HUES64 (cell line): ENCODE measurements around the gene RNF121.

Experiments used
- H3K27ac ChIP-seq: 2 replicates; pipeline ENCODE4 v1.7.0; 2013; ENCODE audit warnings: low read depth, low read length, inconsistent platforms
- H3K27me3 ChIP-seq: 2 replicates; pipeline ENCODE4 v1.6.1; 2013; ENCODE audit warnings: mild to moderate bottlenecking, low read length; ENCODE audit not compliant: insufficient read depth
- H3K36me3 ChIP-seq: 2 replicates; pipeline ENCODE4 v1.6.1; 2013; ENCODE audit warnings: mild to moderate bottlenecking, low read length; ENCODE audit not compliant: insufficient read depth
- H3K4me1 ChIP-seq: 2 replicates; pipeline ENCODE4 v1.6.1; 2013; ENCODE audit warnings: mild to moderate bottlenecking, low read length, moderate library complexity; ENCODE audit not compliant: insufficient read depth
- H3K4me3 ChIP-seq: 2 replicates; pipeline ENCODE4 v1.5.1; 2013; ENCODE audit warnings: mild to moderate bottlenecking, low read length, moderate library complexity
- H3K9ac ChIP-seq: 2 replicates; pipeline ENCODE4 v1.6.1; 2013; ENCODE audit warnings: mild to moderate bottlenecking, low read depth, low read length
- H3K9me3 ChIP-seq: 2 replicates; pipeline ENCODE4 v1.6.1; 2013; ENCODE audit warnings: low read depth, low read length; ENCODE audit not compliant: insufficient read depth
- WGBS: fragments of 150-250, 120-280 bp; methylation state at CpG from one replicate; pipeline ENCODE4 v1.1.7; 2013; ENCODE audit warnings: missing lambda C conversion rate; 5-methylcytosine and 5-hydroxymethylcytosine counted together

Gene RNF121

GRCh38 chr11:71999362-71999761 is 70.5 kb downstream of the RNF121 start:
- H3K9ac ChIP-seq = no peak overlapping the region
- 90% methylated on average over 2 of the region's 2 CpGs for WGBS
- H3K4me3 ChIP-seq = no peak overlapping the region
- no peaks in the 10 kb centered on the region for H3K27me3 ChIP-seq
- H3K4me1 ChIP-seq = no peaks in the 10 kb centered on the region
- H3K36me3 ChIP-seq = peaks cover 33% of the 10 kb centered on the region
- no peaks in the 10 kb centered on the region for H3K9me3 ChIP-seq
- H3K27ac ChIP-seq = no peak overlapping the region

GRCh38 chr11:71999798-72000197 is 71.0 kb downstream of the RNF121 start:
- Histone ChIP-seq H3K4me3 (no peak overlapping the region), H3K4me1 (no peaks in the 10 kb centered on the region), H3K27me3 (no peaks in the 10 kb centered on the region), H3K36me3 (peaks cover 37% of the 10 kb centered on the region), H3K27ac (no peak overlapping the region), H3K9me3 (no peaks in the 10 kb centered on the region), H3K9ac (no peak overlapping the region)
- 90% methylated on average over 8 of the region's 8 CpGs for WGBS

GRCh38 chr11:72000202-72000867 is 71.5 kb downstream of the RNF121 start:
- Histone ChIP-seq H3K27me3 (no peaks in the 10 kb centered on the region), H3K36me3 (peaks cover 42% of the 10 kb centered on the region), H3K9ac (no peak overlapping the region), H3K27ac (no peak overlapping the region), H3K9me3 (no peaks in the 10 kb centered on the region), H3K4me3 (no peak overlapping the region), H3K4me1 (no peaks in the 10 kb centered on the region)
- 95% methylated on average over 10 of the region's 10 CpGs for WGBS

- H3K4me1 ChIP-seq = no peaks in the 10 kb centered on the region
- no peaks in the 10 kb centered on the region for H3K9me3 ChIP-seq
- 94% methylated on average over 11 of the region's 11 CpGs for WGBS
- H3K9ac ChIP-seq = no peak overlapping the region
- H3K27ac ChIP-seq = no peak overlapping the region
- no peaks in the 10 kb centered on the region for H3K27me3 ChIP-seq
- no peak overlapping the region for H3K4me3 ChIP-seq
- peaks cover 48% of the 10 kb centered on the region for H3K36me3 ChIP-seq
Observed at GRCh38 chr11:72001285-72001684, 72.4 kb downstream of the RNF121 start.

- Histone ChIP-seq H3K9me3 (no peaks in the 10 kb centered on the region), H3K9ac (no peak overlapping the region), H3K27me3 (no peaks in the 10 kb centered on the region), H3K27ac (no peak overlapping the region), H3K4me1 (no peaks in the 10 kb centered on the region), H3K4me3 (no peak overlapping the region), H3K36me3 (peaks cover 56% of the 10 kb centered on the region)
- 89% methylated on average over 10 of the region's 10 CpGs for WGBS
Observed at GRCh38 chr11:72001834-72002591, 73.2 kb downstream of the RNF121 start.

GRCh38 chr11:72002841-72003775 is 74.3 kb downstream of the RNF121 start:
- H3K27ac ChIP-seq = no peak overlapping the region
- no peak overlapping the region for H3K9ac ChIP-seq
- H3K36me3 ChIP-seq = peaks cover 66% of the 10 kb centered on the region
- no peaks in the 10 kb centered on the region for H3K4me1 ChIP-seq
- no peaks in the 10 kb centered on the region for H3K27me3 ChIP-seq
- WGBS = 97% methylated on average over 10 of the region's 12 CpGs
- H3K4me3 ChIP-seq = no peak overlapping the region
- H3K9me3 ChIP-seq = no peaks in the 10 kb centered on the region

GRCh38 chr11:72003776-72004171 is 74.9 kb downstream of the RNF121 start:
- 95% methylated on average over 20 of the region's 20 CpGs for WGBS
- Histone ChIP-seq H3K9ac (no peak overlapping the region), H3K4me3 (no peak overlapping the region), H3K4me1 (no peaks in the 10 kb centered on the region), H3K27ac (no peak overlapping the region), H3K36me3 (peaks cover 73% of the 10 kb centered on the region), H3K27me3 (no peaks in the 10 kb centered on the region), H3K9me3 (no peaks in the 10 kb centered on the region)

GRCh38 chr11:72004515-72005346 is 75.9 kb downstream of the RNF121 start:
- Histone ChIP-seq H3K9me3 (no peaks in the 10 kb centered on the region), H3K27ac (no peak overlapping the region), H3K27me3 (no peaks in the 10 kb centered on the region), H3K36me3 (peaks cover 82% of the 10 kb centered on the region), H3K4me1 (no peaks in the 10 kb centered on the region), H3K9ac (no peak overlapping the region), H3K4me3 (no peak overlapping the region)
- 96% methylated on average over 16 of the region's 16 CpGs for WGBS

- H3K36me3 ChIP-seq = peaks cover 91% of the 10 kb centered on the region
- H3K4me1 ChIP-seq = no peaks in the 10 kb centered on the region
- 94% methylated on average over 20 of the region's 20 CpGs for WGBS
- no peak overlapping the region for H3K27ac ChIP-seq
- H3K9me3 ChIP-seq = no peaks in the 10 kb centered on the region
- H3K27me3 ChIP-seq = no peaks in the 10 kb centered on the region
- H3K9ac ChIP-seq = no peak overlapping the region
- no peak overlapping the region for H3K4me3 ChIP-seq
Observed at GRCh38 chr11:72005347-72006260, 76.8 kb downstream of the RNF121 start.
